Right ventricle myocardium inferior (tissue), 1 donor: Measurements from ENCODE around the gene PAQR7. TPM values are rescaled to one million over a fixed set of nuclear protein-coding genes. Genes with fewer than 3 reads are reported as not detected.

ENCODE experiments used
- microRNA-seq: library from miRNA; unstranded; fragments of <30 nt; microRNA quantifications from one replicate; pipeline ENCODE4 v1.2.0, GENCODE V29; 2020
- total RNA-seq: library from RNA; stranded (reverse); fragmentation: NEBNext Ultra II Directional; extraction: Animal tissue kit (Norgen Biotek cat#: 25700); gene quantifications from one replicate; pipeline ENCODE4 v1.2.1, GENCODE V29; 2021
- donor health status: DM: no; HTN: yes; CAD: no; lungs with severe emphysema.

Gene PAQR7
- total RNA-seq, 1 donor from 2014 or later, result 2.2 TPM

Small RNAs within 50 kb of the gene (microRNA-seq; reads per million reads assigned to microRNA genes)
- gene MIR3917, result not detected

Other genes with a start within 250 kb of the PAQR7 start
- gene SELENON, start 75.5 kb downstream of the PAQR7 start, total RNA-seq, result 45.7 TPM
- 206 TPM for gene MTFR1L, start 55.8 kb downstream of the PAQR7 start, total RNA-seq
- gene AUNIP, start 16.3 kb downstream of the PAQR7 start, total RNA-seq, result not detected
- gene STMN1, start 30.7 kb upstream of the PAQR7 start, total RNA-seq, result 30.0 TPM
- gene PAFAH2, start 122.4 kb upstream of the PAQR7 start, total RNA-seq, result 9.7 TPM
- 11.2 TPM for gene EXTL1, start 146.1 kb upstream of the PAQR7 start, total RNA-seq
- 4.0 TPM for gene SLC30A2, start 170.4 kb upstream of the PAQR7 start, total RNA-seq
- gene TRIM63, start 191.9 kb upstream of the PAQR7 start, total RNA-seq, result 212 TPM
- 4.0 TPM for gene PDIK1L, start 236.1 kb upstream of the PAQR7 start, total RNA-seq